ENCODE measurements around the gene WDFY4.

DNA sequence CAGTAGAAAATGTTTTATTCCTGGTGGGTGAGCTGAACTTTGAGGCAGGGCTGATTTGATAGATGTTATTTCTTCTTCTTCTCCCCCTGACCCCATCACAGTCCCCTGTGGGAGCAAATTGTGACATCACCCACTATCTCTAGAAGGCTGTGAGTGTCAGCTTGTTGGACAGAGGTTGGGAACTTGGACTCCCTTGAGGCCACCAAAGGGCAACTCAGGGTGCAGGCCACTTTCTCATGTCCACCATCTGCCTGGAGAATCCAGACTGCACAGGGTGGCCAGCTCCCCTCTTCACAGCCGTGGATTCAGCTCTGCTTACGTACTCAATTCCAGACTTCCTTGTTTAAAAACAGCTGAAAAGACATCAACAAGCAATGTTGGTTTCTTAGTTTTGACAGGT is 151.9 kb downstream of the WDFY4 start:
- TF ChIP-seq, protein P1, sequence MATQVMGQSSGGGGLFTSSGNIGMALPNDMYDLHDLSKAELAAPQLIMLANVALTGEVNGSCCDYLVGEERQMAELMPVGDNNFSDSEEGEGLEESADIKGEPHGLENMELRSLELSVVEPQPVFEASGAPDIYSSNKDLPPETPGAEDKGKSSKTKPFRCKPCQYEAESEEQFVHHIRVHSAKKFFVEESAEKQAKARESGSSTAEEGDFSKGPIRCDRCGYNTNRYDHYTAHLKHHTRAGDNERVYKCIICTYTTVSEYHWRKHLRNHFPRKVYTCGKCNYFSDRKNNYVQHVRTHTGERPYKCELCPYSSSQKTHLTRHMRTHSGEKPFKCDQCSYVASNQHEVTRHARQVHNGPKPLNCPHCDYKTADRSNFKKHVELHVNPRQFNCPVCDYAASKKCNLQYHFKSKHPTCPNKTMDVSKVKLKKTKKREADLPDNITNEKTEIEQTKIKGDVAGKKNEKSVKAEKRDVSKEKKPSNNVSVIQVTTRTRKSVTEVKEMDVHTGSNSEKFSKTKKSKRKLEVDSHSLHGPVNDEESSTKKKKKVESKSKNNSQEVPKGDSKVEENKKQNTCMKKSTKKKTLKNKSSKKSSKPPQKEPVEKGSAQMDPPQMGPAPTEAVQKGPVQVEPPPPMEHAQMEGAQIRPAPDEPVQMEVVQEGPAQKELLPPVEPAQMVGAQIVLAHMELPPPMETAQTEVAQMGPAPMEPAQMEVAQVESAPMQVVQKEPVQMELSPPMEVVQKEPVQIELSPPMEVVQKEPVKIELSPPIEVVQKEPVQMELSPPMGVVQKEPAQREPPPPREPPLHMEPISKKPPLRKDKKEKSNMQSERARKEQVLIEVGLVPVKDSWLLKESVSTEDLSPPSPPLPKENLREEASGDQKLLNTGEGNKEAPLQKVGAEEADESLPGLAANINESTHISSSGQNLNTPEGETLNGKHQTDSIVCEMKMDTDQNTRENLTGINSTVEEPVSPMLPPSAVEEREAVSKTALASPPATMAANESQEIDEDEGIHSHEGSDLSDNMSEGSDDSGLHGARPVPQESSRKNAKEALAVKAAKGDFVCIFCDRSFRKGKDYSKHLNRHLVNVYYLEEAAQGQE (IDR thresholded peaks at IDR 0.05; ENCODE audit: low read depth) = no peak
- TF ChIP-seq ZBTB7A (IDR thresholded peaks at IDR 0.05; ENCODE audit: low read depth) (no peak), EP300 (IDR thresholded peaks at IDR 0.05; ENCODE audit: borderline replicate concordance) (no peak), YY1 (IDR thresholded peaks at IDR 0.05; ENCODE audit: low read depth) (no peak), TAF1 (IDR thresholded peaks at IDR 0.05; ENCODE audit: low read depth) (no peak), RAD21 (IDR thresholded peaks at IDR 0.05; ENCODE audit: low read depth) (no peak), CEBPB (IDR thresholded peaks at IDR 0.05) (no peak), TEAD4 (IDR thresholded peaks at IDR 0.05) (no peak), NFIC (IDR thresholded peaks at IDR 0.05) (no peak), FOXM1 (IDR thresholded peaks at IDR 0.05; ENCODE audit: borderline replicate concordance, low read depth) (no peak)
- TF ChIP-seq, protein P2, sequence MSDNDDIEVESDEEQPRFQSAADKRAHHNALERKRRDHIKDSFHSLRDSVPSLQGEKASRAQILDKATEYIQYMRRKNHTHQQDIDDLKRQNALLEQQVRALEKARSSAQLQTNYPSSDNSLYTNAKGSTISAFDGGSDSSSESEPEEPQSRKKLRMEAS (IDR thresholded peaks at IDR 0.05) = no peak

All from Ishikawa (cell line).